GM10248 (cell line): ENCODE data around the gene VPS16.
A peak's percentile ranks its signal among the peaks of the same experiment; 100 is the strongest.

Source experiments
- CTCF ChIA-PET: fragments of 300-600 bp; sonication (Branson Sonifier 250); formaldehyde crosslinking; extraction: SDS; loops from one replicate; lab custom pipeline; 2021; ENCODE audit warnings: antibody characterized with exemption; lab: Yijun Ruan, JAX
- POLR2A ChIA-PET: fragments of 350-650 bp; sonication (Branson Sonifier 250); formaldehyde crosslinking; extraction: SDS; loops from one replicate; lab custom pipeline; 2020; ENCODE audit warnings: antibody characterized with exemption; lab: Yijun Ruan, JAX
- DNase-seq: peaks from one replicate; pipeline ENCODE4 v3.0.0; 2012; ENCODE audit errors: extremely low spot score
- TF ChIP-seq, protein P1 (sequence below): IDR thresholded peaks from 2 replicates; pipeline ENCODE4 v1.5.1; 2012; ENCODE audit warnings: mild to moderate bottlenecking, low read depth; ENCODE audit errors: extremely low read depth, missing control alignments, control extremely low read depth

VPS16 gene

DNA sequence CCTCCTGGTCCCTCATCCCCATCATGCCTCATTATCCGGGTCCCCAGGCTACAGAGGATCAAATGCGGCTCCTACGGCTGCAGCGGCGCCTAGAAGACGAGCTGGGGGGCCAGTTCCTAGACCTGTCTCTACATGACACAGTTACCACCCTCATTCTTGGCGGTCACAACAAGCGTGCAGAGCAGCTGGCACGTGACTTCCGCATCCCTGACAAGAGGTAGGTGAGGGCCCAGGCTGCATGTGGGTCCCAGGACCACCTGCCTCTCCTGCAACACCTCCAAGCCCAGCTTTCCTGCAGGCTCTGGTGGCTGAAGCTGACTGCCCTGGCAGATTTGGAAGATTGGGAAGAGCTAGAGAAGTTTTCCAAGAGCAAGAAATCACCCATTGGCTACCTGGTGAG lies 24.6 kb downstream of the VPS16 start:
- ChIA-PET CTCF (interaction anchor here (0.9 to 2.0 kb wide), 7 partner anchors 8 to 118 kb away, joined by 3 to 9 read pairs (median 4); partner anchors contain the start of gene PTPRA), POLR2A (interaction anchor here (0.5 kb wide), 1 partner anchor 82 kb away, joined by 5 read pairs; no protein-coding TSS in a partner anchor)
- no peak for DNase-seq
- TF ChIP-seq, protein P1, sequence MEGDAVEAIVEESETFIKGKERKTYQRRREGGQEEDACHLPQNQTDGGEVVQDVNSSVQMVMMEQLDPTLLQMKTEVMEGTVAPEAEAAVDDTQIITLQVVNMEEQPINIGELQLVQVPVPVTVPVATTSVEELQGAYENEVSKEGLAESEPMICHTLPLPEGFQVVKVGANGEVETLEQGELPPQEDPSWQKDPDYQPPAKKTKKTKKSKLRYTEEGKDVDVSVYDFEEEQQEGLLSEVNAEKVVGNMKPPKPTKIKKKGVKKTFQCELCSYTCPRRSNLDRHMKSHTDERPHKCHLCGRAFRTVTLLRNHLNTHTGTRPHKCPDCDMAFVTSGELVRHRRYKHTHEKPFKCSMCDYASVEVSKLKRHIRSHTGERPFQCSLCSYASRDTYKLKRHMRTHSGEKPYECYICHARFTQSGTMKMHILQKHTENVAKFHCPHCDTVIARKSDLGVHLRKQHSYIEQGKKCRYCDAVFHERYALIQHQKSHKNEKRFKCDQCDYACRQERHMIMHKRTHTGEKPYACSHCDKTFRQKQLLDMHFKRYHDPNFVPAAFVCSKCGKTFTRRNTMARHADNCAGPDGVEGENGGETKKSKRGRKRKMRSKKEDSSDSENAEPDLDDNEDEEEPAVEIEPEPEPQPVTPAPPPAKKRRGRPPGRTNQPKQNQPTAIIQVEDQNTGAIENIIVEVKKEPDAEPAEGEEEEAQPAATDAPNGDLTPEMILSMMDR, result no peak

DNA sequence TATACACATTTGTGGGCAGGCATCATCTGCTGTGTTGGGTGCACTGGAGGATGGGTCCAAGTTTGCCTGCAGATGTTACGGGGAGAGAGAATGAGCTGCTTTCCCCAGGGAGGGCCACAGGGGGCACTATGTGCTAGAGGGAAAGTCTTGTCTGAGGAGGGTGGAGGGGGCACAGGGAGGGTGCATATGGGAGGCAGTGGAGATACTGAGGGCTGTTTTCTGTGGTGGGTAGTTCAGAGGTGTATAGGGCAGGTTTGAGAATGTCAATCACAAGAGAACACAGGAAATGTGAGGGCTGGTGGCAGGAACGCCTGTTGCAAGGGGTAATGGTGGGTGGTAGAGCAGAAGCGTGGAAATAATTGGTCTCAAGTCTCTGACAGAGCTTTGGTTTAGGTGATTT lies 25.1 kb downstream of the VPS16 start:
- POLR2A ChIA-PET, result no interaction called here
- TF ChIP-seq, protein P1, result peak; percentile 29
- DNase-seq, result no peak
- CTCF ChIA-PET, result interaction anchor here (0.9 to 1.8 kb wide), 6 partner anchors 11 to 118 kb away, joined by 3 to 8 read pairs (median 4); no protein-coding TSS in a partner anchor

DNA sequence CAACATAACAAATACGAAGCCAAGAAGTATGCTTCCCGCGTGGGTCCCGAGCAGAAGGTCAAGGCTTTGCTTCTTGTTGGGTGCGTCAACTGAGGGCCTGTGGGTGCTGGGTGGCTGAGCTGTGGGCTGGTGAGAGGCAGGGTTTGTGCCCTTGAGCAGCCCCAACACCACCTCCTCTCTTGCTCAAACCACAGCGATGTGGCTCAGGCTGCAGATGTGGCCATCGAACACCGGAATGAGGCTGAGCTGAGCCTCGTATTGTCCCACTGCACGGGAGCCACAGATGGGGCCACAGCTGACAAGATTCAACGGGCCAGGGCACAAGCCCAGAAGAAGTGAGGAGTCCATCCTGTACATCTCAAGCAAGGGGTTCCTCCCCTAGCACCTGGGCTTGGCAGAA lies 25.7 kb downstream of the VPS16 start:
- DNase-seq, result no peak
- TF ChIP-seq, protein P1, result no peak
- CTCF ChIA-PET, result interaction anchor here (1.4 to 1.8 kb wide), 2 partner anchors 14 to 19 kb away, joined by 3 to 8 read pairs; no protein-coding TSS in a partner anchor
- POLR2A ChIA-PET, result no interaction called here

DNA sequence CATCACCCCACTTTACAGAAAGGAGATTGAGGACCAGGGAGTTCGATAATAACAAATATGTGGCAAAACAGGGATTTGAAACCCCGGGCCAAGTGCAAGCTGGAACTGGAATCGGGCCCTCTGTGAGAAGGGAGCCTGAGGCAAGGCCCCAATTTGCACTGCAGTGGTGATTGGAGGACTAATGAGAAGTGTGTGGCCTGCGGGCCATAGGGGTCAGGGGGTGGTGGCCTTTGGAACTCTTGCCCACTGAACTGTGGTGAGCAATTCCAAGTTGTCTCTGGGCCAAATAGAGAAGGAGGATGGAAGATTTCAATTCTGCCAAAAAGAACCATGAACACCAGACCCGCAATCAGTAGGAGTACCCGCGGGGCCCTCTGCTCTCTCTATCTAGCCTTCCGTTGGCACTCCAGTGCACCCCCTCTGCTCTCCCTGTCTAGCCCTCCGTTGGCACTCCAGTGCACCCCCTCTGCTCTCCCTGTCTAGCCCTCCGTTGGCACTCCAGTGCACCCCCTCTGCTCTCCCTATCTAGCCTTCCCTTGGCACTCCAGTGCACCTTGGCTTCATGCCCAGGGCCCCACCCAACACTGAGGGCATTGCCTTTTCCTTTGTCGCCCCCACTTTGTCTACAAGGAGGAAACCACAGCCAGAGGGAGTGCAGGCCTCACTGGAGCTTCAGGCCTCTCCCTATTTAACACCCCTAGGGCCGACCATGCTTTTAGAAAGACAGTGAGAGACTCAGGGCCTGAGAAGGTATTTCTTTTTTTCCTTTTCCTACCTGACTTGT lies 26.7 kb downstream of the VPS16 start:
- POLR2A ChIA-PET, result no interaction called here
- TF ChIP-seq, protein P1, result no peak
- CTCF ChIA-PET, result interaction anchor here (1.8 kb wide), 1 partner anchor 15 kb away, joined by 8 read pairs; no protein-coding TSS in a partner anchor
- no peak for DNase-seq

DNA sequence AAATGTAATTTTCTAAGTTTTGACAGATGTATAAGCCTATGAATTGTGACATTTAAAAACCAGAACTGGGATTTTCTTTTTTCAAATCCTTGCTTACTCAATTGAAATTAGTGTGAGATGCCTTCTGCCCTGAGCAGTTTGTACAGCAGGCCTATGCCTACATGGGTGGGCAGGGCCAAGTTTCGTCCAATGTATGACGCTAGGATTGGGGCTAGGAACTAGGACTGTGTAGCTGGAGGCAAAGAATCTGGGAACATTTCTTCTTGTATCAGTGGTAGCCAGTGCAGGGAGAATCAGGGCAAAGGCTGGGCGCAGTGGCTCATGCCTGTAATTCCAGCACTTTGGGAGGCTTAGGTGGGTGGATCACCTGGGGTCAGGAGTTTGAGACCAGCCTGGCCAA lies 28.8 kb downstream of the VPS16 start:
- ChIA-PET CTCF (no interaction called here), POLR2A (no interaction called here)
- TF ChIP-seq, protein P1, result no peak
- no peak for DNase-seq

DNA sequence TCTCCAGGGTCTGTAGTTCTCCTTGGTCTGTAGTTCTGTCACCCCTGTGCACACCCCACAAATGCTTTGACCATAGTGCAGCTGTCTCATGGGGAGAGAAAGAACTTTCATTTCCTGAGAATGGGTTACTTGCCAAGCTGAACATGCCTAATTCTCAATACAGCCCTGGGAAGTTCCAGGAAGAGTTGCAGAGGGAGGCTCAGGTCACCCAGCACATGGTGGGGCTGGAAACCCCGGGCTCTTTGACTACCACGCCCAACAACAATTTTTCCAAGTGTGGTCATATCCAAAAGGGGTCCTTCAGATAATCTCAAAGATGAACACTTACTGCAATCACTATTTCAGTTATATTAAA lies 30.5 kb downstream of the VPS16 start:
- ChIA-PET CTCF (interaction anchor here (1.0 to 2.3 kb wide), 6 partner anchors 12 to 130 kb away, joined by 3 to 7 read pairs (median 4); no protein-coding TSS in a partner anchor), POLR2A (no interaction called here)
- DNase-seq, result no peak
- TF ChIP-seq, protein P1, result no peak
